Measurements from ENCODE around the gene CXCL8. TPM values are rescaled to one million over a fixed set of nuclear protein-coding genes. Genes with fewer than 3 reads are reported as not detected.
A peak's percentile ranks its signal among the peaks of the same experiment; 100 is the strongest.

CXCL8 gene
- total RNA-seq, 2 donors from 2014 or later: 2.6 to 7.9 TPM

GRCh38 chr4:73705056-73705432 lies 35.3 kb upstream of the CXCL8 start:
- Histone ChIP-seq H3K36me3 (no peaks in the 10 kb centered on the region), H3K27me3 (no peaks in the 10 kb centered on the region), H3K4me1 (peaks cover 0 to 25% of the 10 kb centered on the region in 2 donors), H3K9me3 (no peaks in the 10 kb centered on the region), H3K4me3 (no peak overlapping the region), H3K27ac (peak overlapping the region; percentile 41 to 81)
- TF ChIP-seq CTCF (IDR thresholded peaks at IDR 0.05): no peak
- no peak for DNase-seq (ENCODE audit: low spot score)

- no peaks in the 10 kb centered on the region for H3K36me3 ChIP-seq
- H3K4me3 ChIP-seq: no peak overlapping the region
- no peak for TF ChIP-seq CTCF (IDR thresholded peaks at IDR 0.05)
- no peaks in the 10 kb centered on the region for H3K9me3 ChIP-seq
- H3K27ac ChIP-seq: peak overlapping the region in 1 of 2 donors; percentile 81
- peaks cover 0 to 25% of the 10 kb centered on the region in 2 donors for H3K4me1 ChIP-seq
- no peak for DNase-seq (ENCODE audit: low spot score)
- H3K27me3 ChIP-seq: no peaks in the 10 kb centered on the region
These were observed 34.6 kb upstream of the CXCL8 start for GRCh38 chr4:73705721-73706120.

GRCh38 chr4:73706811-73707210 lies 33.6 kb upstream of the CXCL8 start:
- Histone ChIP-seq H3K27ac (no peak overlapping the region), H3K9me3 (no peaks in the 10 kb centered on the region), H3K36me3 (no peaks in the 10 kb centered on the region), H3K4me1 (peaks cover 0 to 25% of the 10 kb centered on the region in 2 donors), H3K27me3 (no peaks in the 10 kb centered on the region), H3K4me3 (no peak overlapping the region)
- no peak for DNase-seq (ENCODE audit: low spot score)
- no peak for TF ChIP-seq CTCF (IDR thresholded peaks at IDR 0.05)

- no peaks in the 10 kb centered on the region for H3K9me3 ChIP-seq
- no peak overlapping the region for H3K27ac ChIP-seq
- H3K27me3 ChIP-seq: no peaks in the 10 kb centered on the region
- H3K4me3 ChIP-seq: no peak overlapping the region
- DNase-seq (ENCODE audit: low spot score): no peak
- no peaks in the 10 kb centered on the region for H3K36me3 ChIP-seq
- peaks cover 0 to 25% of the 10 kb centered on the region in 2 donors for H3K4me1 ChIP-seq
- TF ChIP-seq CTCF (IDR thresholded peaks at IDR 0.05): no peak
These were observed 33.0 kb upstream of the CXCL8 start for GRCh38 chr4:73707269-73707875.

GRCh38 chr4:73707918-73708577 lies 32.3 kb upstream of the CXCL8 start:
- no peaks in the 10 kb centered on the region for H3K9me3 ChIP-seq
- no peak for TF ChIP-seq CTCF (IDR thresholded peaks at IDR 0.05)
- H3K27ac ChIP-seq: peak overlapping the region in 1 of 2 donors; percentile 38
- no peaks in the 10 kb centered on the region for H3K36me3 ChIP-seq
- no peaks in the 10 kb centered on the region for H3K27me3 ChIP-seq
- peak; percentile 82 for DNase-seq (ENCODE audit: low spot score)
- H3K4me1 ChIP-seq: peaks cover 0 to 25% of the 10 kb centered on the region in 2 donors
- H3K4me3 ChIP-seq: no peak overlapping the region
